Amygdala (tissue), 56 donors: ENCODE results near the gene CC2D2A.

Experiments used
- DNase-seq, 56 donors: peaks; one replicate each; lab custom pipeline; 2025; lab: John Stamatoyannopoulos, UW

The CC2D2A gene

DNA sequence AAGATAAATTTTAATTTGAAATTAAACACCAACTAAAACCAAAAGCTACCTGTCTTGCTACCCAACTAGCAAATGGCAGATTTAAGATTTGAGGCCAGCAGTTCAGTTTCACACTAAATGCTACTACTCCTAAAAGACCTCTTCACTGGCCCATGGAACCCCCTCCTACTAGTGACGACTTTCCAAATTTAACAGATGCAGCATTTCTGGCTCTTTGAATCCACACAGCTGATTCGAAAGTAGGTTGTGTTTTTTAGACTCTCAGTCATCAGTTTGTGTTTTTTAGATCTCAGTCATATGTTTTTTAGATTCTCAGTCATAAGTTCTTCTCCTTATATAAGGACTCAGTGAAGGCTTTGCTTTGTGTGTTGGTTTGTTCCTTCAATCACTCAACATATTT, 11.1 kb upstream of the CC2D2A start:
- DNase-seq, result no peak

DNA sequence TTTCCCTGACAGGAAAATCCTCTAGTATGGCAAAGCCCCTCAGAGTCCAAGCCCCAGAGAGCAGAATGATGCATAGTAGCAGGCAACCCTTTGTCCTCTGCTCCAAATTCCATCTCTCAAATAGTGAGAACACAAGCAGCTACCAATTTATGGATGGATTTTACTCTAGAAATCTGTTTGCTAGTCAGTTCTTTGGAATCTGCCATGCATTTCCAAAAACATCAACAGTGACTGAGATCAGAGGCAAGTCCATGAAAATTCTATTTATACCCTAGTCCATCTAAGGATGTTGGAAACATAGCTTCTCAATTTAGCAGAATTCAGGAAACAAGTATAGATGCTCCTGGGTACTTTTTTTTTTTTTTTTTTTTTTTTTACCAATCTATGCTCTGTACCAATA, 10.0 kb upstream of the CC2D2A start:
- DNase-seq, result no peak

GRCh38 chr4:15466596-15466995, 3.1 kb upstream of the CC2D2A start:
- no peak for DNase-seq

- DNase-seq, result no peak
These were observed 420 bp downstream of the CC2D2A start for GRCh38 chr4:15470128-15470475.

GRCh38 chr4:15476396-15476795, 6.7 kb downstream of the CC2D2A start:
- DNase-seq, result no peak

DNA sequence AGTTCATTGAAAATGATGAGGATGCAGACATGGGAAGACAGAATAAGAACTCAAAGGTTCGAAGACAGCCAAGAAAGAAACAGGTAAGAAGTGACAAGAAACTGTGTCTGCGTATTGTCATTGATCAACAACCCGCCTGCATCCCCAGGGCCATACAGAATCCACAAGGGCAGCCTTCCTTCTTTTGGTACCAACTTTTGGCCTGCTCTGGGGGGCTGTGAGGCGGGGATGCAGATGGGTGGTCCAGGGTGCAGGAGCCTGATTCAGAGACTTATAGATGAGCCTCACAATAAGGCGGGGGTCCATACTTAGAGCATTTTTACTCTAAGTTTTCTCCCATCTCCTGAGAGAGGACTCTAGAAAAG, 9.0 kb downstream of the CC2D2A start:
- DNase-seq, result peak in 2 of 56 donors; percentile 13 to 20

- DNase-seq, result peak in 55 of 56 donors; percentile 28 to 90 (median 66)
These were observed 9.6 kb downstream of the CC2D2A start for GRCh38 chr4:15479089-15479912.

DNA sequence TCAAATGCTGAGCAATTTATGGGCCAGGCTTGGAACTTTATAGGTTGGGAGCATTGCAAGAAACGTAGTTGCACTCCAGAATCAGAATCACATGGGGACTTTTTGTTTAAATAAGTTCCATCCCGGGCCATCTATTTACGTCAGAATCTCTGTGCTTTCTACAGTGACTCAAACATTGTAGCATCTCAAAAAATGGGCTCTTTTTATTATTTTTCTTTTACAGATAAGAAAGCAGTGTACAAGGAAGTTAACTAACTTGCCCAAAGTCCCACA, 10.2 kb downstream of the CC2D2A start:
- no peak for DNase-seq

- DNase-seq, result no peak
These were observed 12.5 kb downstream of the CC2D2A start for GRCh38 chr4:15481961-15482745.

DNA sequence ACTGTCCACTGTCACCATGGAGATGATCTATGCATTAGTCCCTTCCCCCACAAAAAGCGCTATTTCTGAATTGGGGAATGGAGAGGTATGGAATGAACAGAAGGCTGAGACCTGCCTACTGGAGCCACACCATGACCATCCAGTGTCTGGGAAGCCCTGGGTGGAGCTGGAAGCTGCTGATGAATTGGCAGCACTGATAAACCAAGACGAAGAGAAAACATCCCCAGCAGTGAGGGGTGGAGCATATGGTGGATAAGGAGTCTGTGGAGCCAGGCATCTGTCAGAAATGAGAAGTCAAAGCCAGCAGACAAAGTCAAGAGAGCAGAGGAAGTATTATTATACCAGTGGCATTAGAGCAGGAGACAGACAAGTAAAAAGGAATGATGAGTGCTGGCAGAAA, 13.2 kb downstream of the CC2D2A start:
- no peak for DNase-seq

- DNase-seq, result no peak
These were observed 18.5 kb downstream of the CC2D2A start for GRCh38 chr4:15488136-15488535.

DNA sequence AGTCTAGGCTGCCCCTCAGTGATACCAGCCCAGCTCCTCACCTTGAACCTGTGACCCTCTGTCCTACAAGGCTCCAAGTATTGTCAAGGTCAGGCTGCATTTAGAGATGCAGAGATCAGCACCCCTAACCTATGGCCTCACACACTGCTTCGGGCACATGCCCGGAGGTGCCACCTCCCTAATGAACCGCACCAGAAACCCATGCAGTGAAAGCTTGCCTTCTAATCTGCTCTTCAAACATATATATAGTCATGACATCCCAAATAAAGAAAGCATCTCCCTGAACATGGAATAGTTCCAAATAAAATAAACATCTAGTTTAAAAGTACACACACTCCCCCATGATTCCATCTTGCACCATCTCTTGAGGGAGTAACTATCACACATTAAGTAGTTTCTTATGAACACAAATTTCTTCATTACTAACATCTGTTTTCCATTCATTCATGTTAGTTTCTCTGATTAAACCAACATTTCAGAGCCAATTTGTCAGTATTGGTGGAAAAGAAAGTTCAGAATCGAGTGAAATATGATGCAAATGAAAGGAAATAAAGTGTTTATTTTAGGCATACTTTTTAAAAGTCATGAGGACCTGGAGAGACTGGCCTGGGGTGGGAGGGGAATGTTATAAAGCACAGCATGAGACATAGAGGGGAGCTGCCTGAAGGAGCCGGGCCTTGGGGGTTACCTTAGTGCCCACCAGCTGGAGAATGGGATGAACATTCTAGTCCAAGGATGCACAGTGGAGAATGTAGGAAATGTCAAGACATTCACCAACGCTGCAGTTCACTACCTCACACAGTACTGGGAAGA, 19.2 kb downstream of the CC2D2A start:
- no peak for DNase-seq

- no peak for DNase-seq
These were observed 19.9 kb downstream of the CC2D2A start for GRCh38 chr4:15489551-15489950.

DNA sequence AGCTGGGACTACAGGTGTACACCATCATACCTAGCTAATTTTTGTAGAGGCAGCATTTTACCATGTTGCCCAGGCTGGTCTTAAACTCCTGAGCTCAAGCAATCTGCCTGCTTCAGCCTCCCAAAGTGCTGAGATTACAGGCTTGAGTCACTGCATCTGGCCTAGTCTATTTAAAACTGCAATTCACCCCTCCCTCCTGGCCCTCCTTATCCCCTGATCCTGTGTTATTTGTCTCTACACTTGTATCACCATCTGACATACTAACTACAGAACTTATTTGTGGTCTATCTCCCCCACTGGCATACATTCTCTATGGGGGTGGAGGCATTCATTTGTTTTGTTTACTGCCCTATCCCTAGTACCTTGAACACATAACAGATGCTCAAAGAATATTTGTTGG, 23.7 kb downstream of the CC2D2A start:
- DNase-seq, result no peak

DNA sequence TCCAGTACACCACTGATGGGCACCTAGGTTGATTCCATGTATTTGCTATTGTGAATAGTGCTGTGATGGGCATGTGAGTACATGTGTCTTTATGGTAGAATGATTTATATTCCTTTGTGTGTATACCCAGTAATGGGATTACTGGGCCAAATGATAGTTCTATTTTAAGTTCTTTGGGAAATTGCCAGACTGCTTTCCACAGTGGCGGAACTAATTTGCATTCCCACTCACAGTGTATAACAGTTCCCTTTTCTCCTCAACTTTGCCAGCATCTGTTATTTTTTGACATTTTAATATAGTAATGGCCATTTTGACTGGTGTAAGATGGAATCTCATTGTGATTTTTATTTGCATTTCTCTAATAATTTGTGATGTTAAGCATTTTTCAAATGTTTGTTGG, 25.9 kb downstream of the CC2D2A start:
- no peak for DNase-seq

DNA sequence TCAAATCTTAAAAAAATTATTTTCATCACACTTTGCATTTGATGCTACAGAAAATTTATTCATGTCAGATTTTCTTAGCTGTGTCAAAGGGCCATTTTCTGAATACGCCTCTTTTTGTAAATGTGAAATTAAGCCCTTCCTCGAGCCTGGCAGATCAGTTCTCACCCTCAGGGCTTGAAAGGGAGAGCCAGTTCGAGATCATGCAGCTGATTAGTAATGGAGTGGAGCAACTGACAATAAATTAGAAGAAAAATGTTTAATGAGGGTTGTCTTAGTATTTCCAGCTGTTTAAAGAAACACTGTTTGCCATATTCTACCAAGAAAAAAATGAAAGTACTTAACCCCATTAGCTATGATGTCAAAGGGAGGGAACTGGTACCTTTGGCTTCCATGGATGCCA, 28.7 kb downstream of the CC2D2A start:
- no peak for DNase-seq

DNA sequence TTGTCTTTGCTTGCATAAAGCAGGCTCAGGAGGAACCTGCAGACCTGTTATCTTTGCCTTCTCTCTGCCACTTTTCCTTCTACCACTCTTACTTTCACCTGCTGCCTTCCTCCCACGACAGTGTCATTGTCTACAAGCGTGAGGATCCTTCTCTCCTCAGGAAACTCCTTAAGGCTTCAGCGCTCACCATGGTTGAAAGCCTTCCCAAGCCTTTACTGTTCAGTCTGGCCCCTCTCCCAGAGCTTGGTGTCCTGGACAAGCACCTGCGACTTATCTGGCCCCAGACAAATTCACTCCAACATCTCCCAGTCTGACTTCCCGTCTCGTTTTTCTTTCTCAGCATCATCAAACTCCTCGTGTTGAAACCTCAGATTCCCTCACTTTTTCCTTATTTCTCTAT, 31.0 kb downstream of the CC2D2A start:
- no peak for DNase-seq

- DNase-seq, result no peak
These were observed 32.3 kb downstream of the CC2D2A start for GRCh38 chr4:15501941-15502340.

DNA sequence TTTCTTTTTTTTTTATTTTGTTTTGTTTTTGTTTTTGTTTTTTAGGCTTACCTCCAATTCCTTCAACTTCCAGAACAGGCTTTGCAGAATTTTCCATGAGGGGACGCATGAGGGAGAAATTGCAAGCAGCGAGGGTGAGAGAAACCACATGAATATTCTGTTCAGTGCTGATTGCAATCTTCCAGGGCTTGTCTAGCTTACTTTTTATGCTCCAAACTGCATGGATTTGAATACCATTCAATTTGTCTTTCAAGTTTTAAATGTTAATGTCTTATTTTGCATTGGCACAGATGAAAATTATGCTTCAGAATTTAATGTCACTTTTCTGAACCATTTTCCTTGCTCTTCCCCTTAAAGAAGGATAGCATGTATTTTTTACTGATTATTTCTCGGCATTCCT, 32.7 kb downstream of the CC2D2A start:
- DNase-seq, result no peak

DNA sequence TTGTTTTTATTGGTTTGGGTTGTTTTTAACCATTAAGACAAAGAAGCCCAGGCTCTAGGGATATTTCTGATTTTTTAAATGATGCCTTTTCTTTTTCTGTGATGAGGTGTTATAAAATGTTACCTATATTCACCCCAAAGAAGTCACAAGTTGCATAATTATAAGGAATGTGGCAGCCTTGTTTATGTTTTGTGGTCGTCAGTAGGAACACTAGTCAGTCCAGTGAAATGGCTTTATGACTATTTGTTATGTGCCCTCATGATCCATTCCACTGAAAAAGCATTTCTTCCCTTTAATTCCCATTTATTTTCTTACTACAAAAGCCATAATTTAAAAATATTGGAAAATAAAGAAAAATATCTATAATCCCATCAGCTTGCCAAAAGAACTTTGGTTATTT, 34.4 kb downstream of the CC2D2A start:
- DNase-seq, result no peak

- no peak for DNase-seq
These were observed 36.8 kb downstream of the CC2D2A start for GRCh38 chr4:15506464-15506863.

- no peak for DNase-seq
These were observed 38.0 kb downstream of the CC2D2A start for GRCh38 chr4:15507679-15508078.
